GM10266 (cell line): ENCODE results near the gene SBF2.
"Not testable (repeated sequence)": the region's sequence is repeated elsewhere in the genome, so short reads cannot be mapped to it uniquely, and the experiment has no call there.

Experiments
- DNase-seq: peaks from one replicate; pipeline ENCODE4 v3.0.0; 2012; ENCODE audit errors: extremely low spot score
- TF ChIP-seq, protein P1 (sequence below): IDR thresholded peaks from 2 replicates; pipeline ENCODE4 v1.5.1; 2012; ENCODE audit warnings: mild to moderate bottlenecking, low read depth; ENCODE audit not compliant: control insufficient read depth, insufficient read depth; ENCODE audit errors: missing control alignments

The SBF2 gene

DNA sequence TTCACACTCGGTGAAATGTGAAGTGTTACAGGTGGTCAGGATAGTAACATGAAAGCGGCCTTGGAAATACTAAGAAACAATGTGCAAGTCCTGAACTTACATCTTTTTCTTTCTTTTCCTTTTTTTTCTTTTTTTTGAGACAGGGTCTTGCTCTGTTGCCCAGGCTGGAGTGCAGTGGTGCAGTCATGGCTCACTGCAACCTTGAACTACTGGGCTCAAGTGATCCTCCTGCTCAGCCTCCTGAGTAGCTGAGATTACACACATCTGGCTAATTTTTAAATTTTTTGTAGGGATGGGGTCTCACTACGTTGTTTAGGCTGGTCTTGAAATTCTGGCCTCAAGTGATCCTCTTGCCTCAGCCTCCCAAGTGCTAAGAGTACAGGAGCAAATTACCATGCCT, 377.5 kb downstream of the SBF2 start:
- TF ChIP-seq, protein P1, sequence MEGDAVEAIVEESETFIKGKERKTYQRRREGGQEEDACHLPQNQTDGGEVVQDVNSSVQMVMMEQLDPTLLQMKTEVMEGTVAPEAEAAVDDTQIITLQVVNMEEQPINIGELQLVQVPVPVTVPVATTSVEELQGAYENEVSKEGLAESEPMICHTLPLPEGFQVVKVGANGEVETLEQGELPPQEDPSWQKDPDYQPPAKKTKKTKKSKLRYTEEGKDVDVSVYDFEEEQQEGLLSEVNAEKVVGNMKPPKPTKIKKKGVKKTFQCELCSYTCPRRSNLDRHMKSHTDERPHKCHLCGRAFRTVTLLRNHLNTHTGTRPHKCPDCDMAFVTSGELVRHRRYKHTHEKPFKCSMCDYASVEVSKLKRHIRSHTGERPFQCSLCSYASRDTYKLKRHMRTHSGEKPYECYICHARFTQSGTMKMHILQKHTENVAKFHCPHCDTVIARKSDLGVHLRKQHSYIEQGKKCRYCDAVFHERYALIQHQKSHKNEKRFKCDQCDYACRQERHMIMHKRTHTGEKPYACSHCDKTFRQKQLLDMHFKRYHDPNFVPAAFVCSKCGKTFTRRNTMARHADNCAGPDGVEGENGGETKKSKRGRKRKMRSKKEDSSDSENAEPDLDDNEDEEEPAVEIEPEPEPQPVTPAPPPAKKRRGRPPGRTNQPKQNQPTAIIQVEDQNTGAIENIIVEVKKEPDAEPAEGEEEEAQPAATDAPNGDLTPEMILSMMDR, result no peak
- no peak for DNase-seq

- no peak for DNase-seq
- TF ChIP-seq, protein P1, result no peak
Observed at GRCh38 chr11:9914064-9914463, 380.0 kb downstream of the SBF2 start.

DNA sequence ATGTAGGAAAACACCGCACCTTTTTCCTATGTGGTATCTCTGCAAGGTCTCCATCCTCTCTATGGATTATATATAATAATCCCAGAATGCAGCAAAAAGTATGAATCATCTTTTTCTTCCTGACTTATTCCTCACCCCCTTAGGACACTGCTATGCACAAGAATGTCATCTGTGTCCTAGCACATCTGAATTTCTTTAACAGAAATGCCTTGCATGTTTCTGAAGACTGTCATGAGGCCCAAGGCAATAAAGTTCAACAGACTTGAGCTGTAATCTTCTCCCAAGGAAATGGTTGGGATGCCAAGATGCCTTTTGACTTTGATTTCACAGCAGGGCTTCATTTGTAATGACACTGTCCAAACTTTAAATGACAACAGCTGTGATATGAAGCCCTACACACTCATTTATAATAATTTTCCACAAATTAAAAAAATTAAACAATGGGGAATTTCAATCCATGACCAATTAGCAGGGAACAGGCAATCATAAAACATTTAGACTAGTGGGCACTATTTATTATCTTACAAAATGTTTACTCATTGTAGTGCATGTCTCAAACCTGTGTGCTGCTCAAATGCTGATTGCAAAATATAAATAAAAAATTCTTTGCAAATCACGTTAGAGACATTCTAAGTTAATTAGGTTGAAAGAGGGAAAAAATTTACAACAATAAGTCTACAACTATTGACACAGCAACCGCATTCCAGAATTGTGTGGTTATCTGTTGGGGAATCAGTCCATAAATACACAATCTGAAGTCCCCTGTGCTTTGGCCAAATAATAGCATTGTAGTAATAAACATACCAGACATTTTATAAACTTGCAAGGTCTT, 387.8 kb downstream of the SBF2 start:
- no peak for DNase-seq

DNA sequence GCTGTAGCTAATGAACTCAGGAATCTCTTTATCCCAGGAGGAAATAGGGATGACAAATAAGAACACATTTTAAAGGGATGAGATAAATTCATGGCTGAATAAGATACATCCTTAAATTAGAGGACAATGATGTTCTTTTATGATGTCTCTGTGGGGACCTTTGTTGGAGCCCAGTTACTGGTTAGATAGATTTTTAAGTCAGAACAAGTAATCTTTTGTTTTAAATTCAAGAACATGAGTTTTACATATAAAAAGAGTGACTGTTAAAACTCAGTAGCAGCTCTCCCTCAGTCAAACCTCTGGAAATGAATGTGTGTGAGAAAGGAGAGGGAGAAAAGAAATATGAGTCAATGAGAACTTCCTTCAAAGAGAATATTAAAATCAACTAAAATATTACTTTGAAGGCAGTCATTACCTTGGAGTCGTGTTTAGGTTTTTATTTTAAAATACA, 388.5 kb downstream of the SBF2 start:
- TF ChIP-seq, protein P1, result no peak
- no peak for DNase-seq

More for the DNA sequence above, 387.8 kb downstream of the SBF2 start:
- TF ChIP-seq, protein P1, result no peak

- TF ChIP-seq, protein P1, result no peak
- DNase-seq, result no peak
Observed at GRCh38 chr11:9903579-9903978, 390.4 kb downstream of the SBF2 start.

- no peak for DNase-seq
- TF ChIP-seq, protein P1, result no peak
Observed at GRCh38 chr11:9901943-9902342, 392.1 kb downstream of the SBF2 start.

- not testable (repeated sequence) for DNase-seq
Observed at GRCh38 chr11:9900253-9900652, 393.8 kb downstream of the SBF2 start.
